IMR-90 (cell line): ENCODE measurements around the gene CFAP210. TPM values are rescaled to one million over a fixed set of nuclear protein-coding genes. Genes with fewer than 3 reads are reported as not detected.

Experiments used
- ATAC-seq: fragments of 200-7000 bp; cut with Tn5 transposase; 2 replicates; pipeline ENCODE4 v1.9.1; 2020; ENCODE audit warnings: low read depth, mild to moderate bottlenecking, moderate library complexity
- BruUV-seq: library from RNA; stranded (reverse); fragments of 400-500 nt; replicated peaks from 2 replicates; lab custom pipeline; 2021; lab: Mats Ljungman, UMichigan
- CTCF ChIA-PET: fragments of 300-600 bp; formaldehyde crosslinking; extraction: SDS; loops from one replicate; lab custom pipeline; 2021; ENCODE audit warnings: antibody characterized with exemption; lab: Yijun Ruan, JAX
- POLR2A ChIA-PET: fragments of 300-600 bp; sonication (Branson Sonifier 250); formaldehyde crosslinking; loops from one replicate; lab custom pipeline; 2022; ENCODE audit warnings: antibody characterized with exemption; ENCODE audit not compliant: unreplicated experiment; lab: Charles Lee
- DNase-seq: peaks from one replicate; pipeline ENCODE4 v3.0.0; 2013
- H2AFZ ChIP-seq: replicated peaks from 2 replicates; pipeline ENCODE3; 2013; ENCODE audit warnings: low read length, mild to moderate bottlenecking; ENCODE audit not compliant: poor library complexity
- H2AK5ac ChIP-seq: 2 replicates; pipeline ENCODE4 v1.6.1; 2013; ENCODE audit warnings: low read depth, low read length, inconsistent platforms
- H2AK9ac ChIP-seq: replicated peaks from 2 replicates; pipeline ENCODE3; 2013; ENCODE audit warnings: mild to moderate bottlenecking, low read depth, low read length, moderate library complexity; ENCODE audit not compliant: poor library complexity
- H2BK120ac ChIP-seq: 2 replicates; pipeline ENCODE4 v1.6.1; 2013; ENCODE audit warnings: low read depth, low read length, inconsistent platforms
- H2BK15ac ChIP-seq: 3 replicates; pipeline ENCODE4 v1.6.1; 2013; ENCODE audit warnings: low read depth, low read length, inconsistent platforms
- H2BK20ac ChIP-seq: 2 replicates; pipeline ENCODE4 v1.6.1; 2013; ENCODE audit warnings: low read depth, mild to moderate bottlenecking, inconsistent platforms, low read length, moderate library complexity
- H2BK5ac ChIP-seq: 2 replicates; pipeline ENCODE4 v1.6.1; 2013; ENCODE audit warnings: mild to moderate bottlenecking, low read depth, low read length, inconsistent platforms; ENCODE audit not compliant: poor library complexity, severe bottlenecking
- H3K14ac ChIP-seq: replicated peaks from 2 replicates; pipeline ENCODE4 v1.6.1; 2013; ENCODE audit warnings: low read depth, low read length, inconsistent platforms
- H3K18ac ChIP-seq: 2 replicates; pipeline ENCODE4 v1.6.1; 2013; ENCODE audit warnings: low read depth, low read length, control low read depth
- H3K23ac ChIP-seq: 2 replicates; pipeline ENCODE4 v1.6.1; 2013; ENCODE audit warnings: low read depth, low read length, inconsistent platforms
- H3K27ac ChIP-seq: 2 replicates; pipeline ENCODE4 v1.5.1; 2013; ENCODE audit warnings: mild to moderate bottlenecking, control low read depth, low read length; ENCODE audit not compliant: insufficient read depth
- H3K27me3 ChIP-seq: 2 replicates; pipeline ENCODE4 v1.6.1; 2013; ENCODE audit warnings: low read length; ENCODE audit not compliant: control insufficient read depth, insufficient read depth
- H3K36me3 ChIP-seq: 2 replicates; pipeline ENCODE4 v1.6.1; 2013; ENCODE audit warnings: low read length, mixed read lengths; ENCODE audit not compliant: control insufficient read depth, insufficient read depth
- H3K4ac ChIP-seq: 2 replicates; pipeline ENCODE4 v1.6.1; 2013; ENCODE audit warnings: low read depth, low read length, inconsistent platforms
- H3K4me1 ChIP-seq: 2 replicates; pipeline ENCODE4 v1.6.1; 2013; ENCODE audit warnings: low read length, mixed read lengths; ENCODE audit not compliant: control insufficient read depth, insufficient read depth
- H3K4me2 ChIP-seq: 2 replicates; pipeline ENCODE4 v1.6.1; 2013; ENCODE audit warnings: low read depth, mild to moderate bottlenecking, control low read depth, low read length, moderate library complexity
- H3K4me3 ChIP-seq: 2 replicates; pipeline ENCODE4 v1.5.1; 2013; ENCODE audit warnings: low read depth, mild to moderate bottlenecking, control low read depth, low read length, moderate library complexity; ENCODE audit not compliant: insufficient read depth
- H3K56ac ChIP-seq: 2 replicates; pipeline ENCODE4 v1.6.1; 2013; ENCODE audit warnings: low read length, inconsistent platforms; ENCODE audit not compliant: insufficient read depth; ENCODE audit errors: extremely low read depth
- H3K79me1 ChIP-seq, 2 experiments: 2 replicates each; pipeline ENCODE4 v1.6.1; 2013; ENCODE audit warnings: low read length in 2 of 2, inconsistent platforms in 1 of 2, low read depth in 1 of 2
- H3K9ac ChIP-seq: 2 replicates; pipeline ENCODE4 v1.6.1; 2013; ENCODE audit warnings: low read depth, low read length, control low read depth
- H3K9me1 ChIP-seq: 2 replicates; pipeline ENCODE4 v1.6.1; 2013; ENCODE audit warnings: low read length, inconsistent platforms; ENCODE audit not compliant: insufficient read depth
- H3K9me3 ChIP-seq: 2 replicates; pipeline ENCODE4 v1.6.1; 2013; ENCODE audit warnings: low read length; ENCODE audit not compliant: control insufficient read depth, insufficient read depth
- H4K20me1 ChIP-seq: 2 replicates; pipeline ENCODE4 v1.6.1; 2013; ENCODE audit warnings: low read length, inconsistent platforms; ENCODE audit not compliant: insufficient read depth
- H4K5ac ChIP-seq: 2 replicates; pipeline ENCODE4 v1.6.1; 2013; ENCODE audit warnings: mild to moderate bottlenecking, low read depth, low read length, control low read depth
- H4K8ac ChIP-seq, 2 experiments: 2 replicates each; pipeline ENCODE4 v1.6.1; 2013; ENCODE audit warnings: low read depth in 2 of 2, low read length in 2 of 2, control low read depth in 1 of 2, inconsistent platforms in 1 of 2
- H4K91ac ChIP-seq: 2 replicates; pipeline ENCODE4 v1.6.1; 2013; ENCODE audit warnings: low read depth, low read length, inconsistent platforms; ENCODE audit not compliant: insufficient read depth
- BHLHE40 ChIP-seq: fragments of 150-350 bp; IDR thresholded peaks from 2 replicates; pipeline ENCODE4 v1.6.1; 2016; ENCODE audit warnings: mild to moderate bottlenecking, low read depth, low read length
- CEBPB ChIP-seq: IDR thresholded peaks from 2 replicates; pipeline ENCODE4 v1.6.1; 2012; ENCODE audit warnings: low read depth, low read length, improper control_type of control experiment
- CHD1 ChIP-seq: IDR thresholded peaks from 2 replicates; pipeline ENCODE4 v1.6.1; 2012; ENCODE audit warnings: low read depth, low read length, improper control_type of control experiment
- FOS ChIP-seq: fragments of 150-350 bp; IDR thresholded peaks from 2 replicates; pipeline ENCODE4 v1.6.1; 2016; ENCODE audit warnings: low read depth, low read length
- MAFK ChIP-seq: IDR thresholded peaks from 2 replicates; pipeline ENCODE4 v1.6.1; 2012; ENCODE audit warnings: low read depth, low read length, improper control_type of control experiment
- MAZ ChIP-seq: IDR thresholded peaks from 2 replicates; pipeline ENCODE4 v1.6.1; 2012; ENCODE audit warnings: low read depth, mild to moderate bottlenecking, low read length, improper control_type of control experiment, moderate library complexity, borderline replicate concordance
- MXI1 ChIP-seq: IDR thresholded peaks from 2 replicates; pipeline ENCODE4 v1.6.1; 2012; ENCODE audit warnings: low read depth, mild to moderate bottlenecking, low read length, moderate library complexity, borderline replicate concordance
- NFE2L2 ChIP-seq: fragments of 150-350 bp; IDR thresholded peaks from 2 replicates; pipeline ENCODE4 v1.6.1; 2016; ENCODE audit warnings: low read depth, mild to moderate bottlenecking, low read length
- POLR2A ChIP-seq: IDR thresholded peaks from 2 replicates; pipeline ENCODE4 v1.6.1; 2012; ENCODE audit warnings: mild to moderate bottlenecking, low read depth, low read length
- RAD21 ChIP-seq: IDR thresholded peaks from 2 replicates; pipeline ENCODE4 v1.6.1; 2012; ENCODE audit warnings: low read length, improper control_type of control experiment
- RCOR1 ChIP-seq: IDR thresholded peaks from 2 replicates; pipeline ENCODE4 v1.6.1; 2012; ENCODE audit warnings: mild to moderate bottlenecking, low read length, improper control_type of control experiment; ENCODE audit not compliant: insufficient replicate concordance
- RFX5 ChIP-seq: IDR thresholded peaks from 2 replicates; pipeline ENCODE4 v1.8.0; 2012; ENCODE audit warnings: low read depth, mild to moderate bottlenecking, low read length, moderate library complexity
- SMC3 ChIP-seq: fragments of 150-350 bp; IDR thresholded peaks from 2 replicates; pipeline ENCODE4 v1.6.1; 2016; ENCODE audit warnings: low read depth, mild to moderate bottlenecking, antibody characterized with exemption, low read length, moderate library complexity
- WGBS, 2 experiments: methylation state at CpG; one replicate each; pipeline versions ENCODE4 v1.1.5 to v1.1.7; 2013; ENCODE audit warnings: missing lambda C conversion rate in 2 of 2; ENCODE audit not compliant: insufficient read length in 1 of 2; ENCODE audit errors: extremely low coverage in 2 of 2; 5-methylcytosine and 5-hydroxymethylcytosine counted together
- dilution Hi-C: fragments of 300-500 bp; cut with HindIII; formaldehyde crosslinking; loops from one replicate; pipeline ENCODE4 v1.14.3; 2018; ENCODE audit warnings: low sequenced_read_pairs; ENCODE audit not compliant: unreplicated experiment
- in situ Hi-C: fragments of 300-500 bp; cut with MboI; formaldehyde crosslinking; loops from 3 replicates; pipeline ENCODE4 v1.14.3; 2019; ENCODE audit warnings: low sequenced_read_pairs, inconsistent platforms, mixed read lengths
- intact Hi-C: fragments of 100-400 bp; cut with micrococcal nuclease; formaldehyde crosslinking; loops from 2 replicates; pipeline ENCODE4 v1.10.0; 2022
- polyA plus RNA-seq, 3 experiments: library from polyadenylated mRNA; depleted of rRNA; stranded (reverse); fragments of >200 nt; gene quantifications; 2 replicates each; pipeline ENCODE4 v1.2.3, GENCODE V29; 2012; ENCODE audit warnings: low replicate concordance in 1 of 3
- total RNA-seq: library from RNA; depleted of rRNA; stranded (reverse); fragments of >200 nt; gene quantifications from 2 replicates; pipeline ENCODE4 v1.2.3, GENCODE V29; 2012
- TF ChIP-seq, protein P1 (sequence below): fragments of 150-350 bp; IDR thresholded peaks from 2 replicates; pipeline ENCODE4 v1.6.1; 2017; ENCODE audit warnings: mild to moderate bottlenecking, antibody characterized with exemption, low read length, low read depth
- TF ChIP-seq, protein P2 (sequence below): conservative IDR thresholded peaks from 2 replicates; pipeline ENCODE4 v1.5.1; 2012; ENCODE audit warnings: mild to moderate bottlenecking, low read depth, low read length, improper control_type of control experiment
- TF ChIP-seq, protein P3 (sequence below): fragments of 150-350 bp; IDR thresholded peaks from 2 replicates; pipeline ENCODE4 v1.6.1; 2016; ENCODE audit warnings: low read depth, mild to moderate bottlenecking, low read length, moderate library complexity, borderline replicate concordance

The CFAP210 gene
- total and polyA plus RNA-seq, 2 of the 4 experiments (the other 2 are of a cell fraction): not detected

DNA sequence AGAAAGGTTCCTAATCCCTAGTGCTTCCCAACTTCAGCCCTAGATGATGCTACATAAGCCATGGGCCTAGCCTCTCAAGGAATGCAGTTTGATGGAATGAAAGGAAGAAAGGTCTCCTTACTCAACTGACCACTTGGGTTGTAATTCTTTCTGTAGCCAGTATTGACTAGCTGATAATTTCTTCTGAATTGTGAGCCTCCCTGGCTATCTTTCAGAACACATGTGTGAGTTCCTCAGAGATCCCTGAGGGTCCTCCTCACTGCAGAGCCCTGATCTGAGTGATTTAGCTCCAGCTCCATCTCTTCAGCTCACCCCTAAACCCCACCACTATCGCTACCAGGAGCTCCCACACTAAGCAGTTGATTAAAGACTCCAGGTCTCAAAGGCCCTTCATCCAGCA is 31.5 kb downstream of the CFAP210 start:
- ATAC-seq: no peak
- Histone ChIP-seq H3K9me3 (no peaks in the 10 kb centered on the region), H2BK5ac (no peak overlapping the region), H3K56ac (no peak overlapping the region), H4K20me1 (no peaks in the 10 kb centered on the region), H2AK5ac (no peak overlapping the region), H3K14ac (no peak overlapping the region), H3K4me1 (0 out of 2 replicates have a peak, but pooled peaks cover 2% of the 10 kb centered on the region), H3K9ac (no peak overlapping the region), H2BK20ac (no peak overlapping the region), H3K4ac (no peak overlapping the region), H3K18ac (no peak overlapping the region), H3K36me3 (no peaks in the 10 kb centered on the region), H2AK9ac (no peak overlapping the region), H3K27me3 (no peaks in the 10 kb centered on the region; the same call in 1 of the 2 replicates), H3K27ac (no peak overlapping the region), H2BK15ac (no peak overlapping the region), H2BK120ac (no peak overlapping the region), H4K5ac (no peak overlapping the region), H4K91ac (no peak overlapping the region), H2AFZ (no peak overlapping the region), H3K4me3 (no peak overlapping the region), H3K9me1 (no peaks in the 10 kb centered on the region), H3K79me1 (no peaks in the 10 kb centered on the region), H3K23ac (no peak overlapping the region), H4K8ac (no peak overlapping the region), H3K4me2 (no peak overlapping the region)
- BruUV-seq: no TSS peak
- no CpG with 5 or more reads among the region's 1 CpG for WGBS, 2 experiments
- intact Hi-C loops: no loop called here
- dilution Hi-C loops: no loop called here
- in situ Hi-C loops: no loop called here
- CTCF ChIA-PET: no interaction called here
- POLR2A ChIA-PET: no interaction called here
- no peak for DNase-seq
- TF ChIP-seq MXI1: no peak
- TF ChIP-seq SMC3: no peak
- no peak for TF ChIP-seq RCOR1
- no peak for TF ChIP-seq CEBPB
- TF ChIP-seq RAD21: no peak
- no peak for TF ChIP-seq CHD1
- no peak for TF ChIP-seq MAFK
- TF ChIP-seq NFE2L2: no peak
- TF ChIP-seq, protein P1, sequence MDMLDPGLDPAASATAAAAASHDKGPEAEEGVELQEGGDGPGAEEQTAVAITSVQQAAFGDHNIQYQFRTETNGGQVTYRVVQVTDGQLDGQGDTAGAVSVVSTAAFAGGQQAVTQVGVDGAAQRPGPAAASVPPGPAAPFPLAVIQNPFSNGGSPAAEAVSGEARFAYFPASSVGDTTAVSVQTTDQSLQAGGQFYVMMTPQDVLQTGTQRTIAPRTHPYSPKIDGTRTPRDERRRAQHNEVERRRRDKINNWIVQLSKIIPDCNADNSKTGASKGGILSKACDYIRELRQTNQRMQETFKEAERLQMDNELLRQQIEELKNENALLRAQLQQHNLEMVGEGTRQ: no peak
- TF ChIP-seq POLR2A: no peak
- TF ChIP-seq FOS: no peak
- no peak for TF ChIP-seq MAZ
- TF ChIP-seq RFX5: no peak
- TF ChIP-seq, protein P2, sequence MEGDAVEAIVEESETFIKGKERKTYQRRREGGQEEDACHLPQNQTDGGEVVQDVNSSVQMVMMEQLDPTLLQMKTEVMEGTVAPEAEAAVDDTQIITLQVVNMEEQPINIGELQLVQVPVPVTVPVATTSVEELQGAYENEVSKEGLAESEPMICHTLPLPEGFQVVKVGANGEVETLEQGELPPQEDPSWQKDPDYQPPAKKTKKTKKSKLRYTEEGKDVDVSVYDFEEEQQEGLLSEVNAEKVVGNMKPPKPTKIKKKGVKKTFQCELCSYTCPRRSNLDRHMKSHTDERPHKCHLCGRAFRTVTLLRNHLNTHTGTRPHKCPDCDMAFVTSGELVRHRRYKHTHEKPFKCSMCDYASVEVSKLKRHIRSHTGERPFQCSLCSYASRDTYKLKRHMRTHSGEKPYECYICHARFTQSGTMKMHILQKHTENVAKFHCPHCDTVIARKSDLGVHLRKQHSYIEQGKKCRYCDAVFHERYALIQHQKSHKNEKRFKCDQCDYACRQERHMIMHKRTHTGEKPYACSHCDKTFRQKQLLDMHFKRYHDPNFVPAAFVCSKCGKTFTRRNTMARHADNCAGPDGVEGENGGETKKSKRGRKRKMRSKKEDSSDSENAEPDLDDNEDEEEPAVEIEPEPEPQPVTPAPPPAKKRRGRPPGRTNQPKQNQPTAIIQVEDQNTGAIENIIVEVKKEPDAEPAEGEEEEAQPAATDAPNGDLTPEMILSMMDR: no peak
- TF ChIP-seq, protein P3, sequence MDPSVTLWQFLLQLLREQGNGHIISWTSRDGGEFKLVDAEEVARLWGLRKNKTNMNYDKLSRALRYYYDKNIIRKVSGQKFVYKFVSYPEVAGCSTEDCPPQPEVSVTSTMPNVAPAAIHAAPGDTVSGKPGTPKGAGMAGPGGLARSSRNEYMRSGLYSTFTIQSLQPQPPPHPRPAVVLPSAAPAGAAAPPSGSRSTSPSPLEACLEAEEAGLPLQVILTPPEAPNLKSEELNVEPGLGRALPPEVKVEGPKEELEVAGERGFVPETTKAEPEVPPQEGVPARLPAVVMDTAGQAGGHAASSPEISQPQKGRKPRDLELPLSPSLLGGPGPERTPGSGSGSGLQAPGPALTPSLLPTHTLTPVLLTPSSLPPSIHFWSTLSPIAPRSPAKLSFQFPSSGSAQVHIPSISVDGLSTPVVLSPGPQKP: no peak
- TF ChIP-seq BHLHE40: no peak
